ENCODE results near the gene NDUFS6.
A peak's percentile ranks its signal among the peaks of the same experiment; 100 is the strongest.
"Not testable (repeated sequence)": the region's sequence is repeated elsewhere in the genome, so short reads cannot be mapped to it uniquely, and the experiment has no call there.

The NDUFS6 gene

GRCh38 chr5:1783216-1783554 is 18.0 kb upstream of the NDUFS6 start:
- no peak for DNase-seq (ENCODE audit: low read depth)

GRCh38 chr5:1784197-1785050 is 16.8 kb upstream of the NDUFS6 start:
- DNase-seq (ENCODE audit: low read depth): no peak

GRCh38 chr5:1785062-1785461 is 16.1 kb upstream of the NDUFS6 start:
- DNase-seq (ENCODE audit: low read depth): no peak

GRCh38 chr5:1785984-1786383 is 15.2 kb upstream of the NDUFS6 start:
- no peak for DNase-seq (ENCODE audit: low read depth)

- DNase-seq (ENCODE audit: low read depth): no peak
Measured at GRCh38 chr5:1786621-1787471, 14.4 kb upstream of the NDUFS6 start.

GRCh38 chr5:1787472-1788047 is 13.6 kb upstream of the NDUFS6 start:
- DNase-seq (ENCODE audit: low read depth): no peak

GRCh38 chr5:1788200-1788599 is 13.0 kb upstream of the NDUFS6 start:
- DNase-seq (ENCODE audit: low read depth): no peak

GRCh38 chr5:1788828-1789227 is 12.4 kb upstream of the NDUFS6 start:
- no peak for DNase-seq (ENCODE audit: low read depth)

GRCh38 chr5:1789438-1789833 is 11.8 kb upstream of the NDUFS6 start:
- DNase-seq (ENCODE audit: low read depth): not testable (repeated sequence)

- DNase-seq (ENCODE audit: low read depth): no peak
Measured at GRCh38 chr5:1789834-1790471, 11.3 kb upstream of the NDUFS6 start.

- DNase-seq (ENCODE audit: low read depth): no peak
Measured at GRCh38 chr5:1791176-1791575, 10.0 kb upstream of the NDUFS6 start.

- peak; percentile 50 for DNase-seq (ENCODE audit: low read depth)
Measured at GRCh38 chr5:1792842-1793266, 8.4 kb upstream of the NDUFS6 start.

GRCh38 chr5:1793301-1793740 is 7.9 kb upstream of the NDUFS6 start:
- DNase-seq (ENCODE audit: low read depth): no peak

- no peak for DNase-seq (ENCODE audit: low read depth)
Measured at GRCh38 chr5:1793966-1794900, 7.0 kb upstream of the NDUFS6 start.

- no peak for DNase-seq (ENCODE audit: low read depth)
Measured at GRCh38 chr5:1794901-1795290, 6.3 kb upstream of the NDUFS6 start.

- no peak for DNase-seq (ENCODE audit: low read depth)
Measured at GRCh38 chr5:1795506-1795905, 5.7 kb upstream of the NDUFS6 start.

GRCh38 chr5:1795931-1796330 is 5.3 kb upstream of the NDUFS6 start:
- DNase-seq (ENCODE audit: low read depth): no peak

- no peak for DNase-seq (ENCODE audit: low read depth)
Measured at GRCh38 chr5:1796371-1797102, 4.7 kb upstream of the NDUFS6 start.

- DNase-seq (ENCODE audit: low read depth): no peak
Measured at GRCh38 chr5:1797103-1797800, 4.0 kb upstream of the NDUFS6 start.

GRCh38 chr5:1797855-1798254 is 3.4 kb upstream of the NDUFS6 start:
- no peak for DNase-seq (ENCODE audit: low read depth)

All from stimulated activated CD8-positive, alpha-beta memory T cell treated with anti-CD3 and anti-CD28 coated beads, Interleukin-12 subunit alpha, Interleukin-12 subunit beta, amount 100 ng/mL, for 1 hour (primary cell).